ENCODE measurements around the gene ITCH.

The ITCH gene

DNA sequence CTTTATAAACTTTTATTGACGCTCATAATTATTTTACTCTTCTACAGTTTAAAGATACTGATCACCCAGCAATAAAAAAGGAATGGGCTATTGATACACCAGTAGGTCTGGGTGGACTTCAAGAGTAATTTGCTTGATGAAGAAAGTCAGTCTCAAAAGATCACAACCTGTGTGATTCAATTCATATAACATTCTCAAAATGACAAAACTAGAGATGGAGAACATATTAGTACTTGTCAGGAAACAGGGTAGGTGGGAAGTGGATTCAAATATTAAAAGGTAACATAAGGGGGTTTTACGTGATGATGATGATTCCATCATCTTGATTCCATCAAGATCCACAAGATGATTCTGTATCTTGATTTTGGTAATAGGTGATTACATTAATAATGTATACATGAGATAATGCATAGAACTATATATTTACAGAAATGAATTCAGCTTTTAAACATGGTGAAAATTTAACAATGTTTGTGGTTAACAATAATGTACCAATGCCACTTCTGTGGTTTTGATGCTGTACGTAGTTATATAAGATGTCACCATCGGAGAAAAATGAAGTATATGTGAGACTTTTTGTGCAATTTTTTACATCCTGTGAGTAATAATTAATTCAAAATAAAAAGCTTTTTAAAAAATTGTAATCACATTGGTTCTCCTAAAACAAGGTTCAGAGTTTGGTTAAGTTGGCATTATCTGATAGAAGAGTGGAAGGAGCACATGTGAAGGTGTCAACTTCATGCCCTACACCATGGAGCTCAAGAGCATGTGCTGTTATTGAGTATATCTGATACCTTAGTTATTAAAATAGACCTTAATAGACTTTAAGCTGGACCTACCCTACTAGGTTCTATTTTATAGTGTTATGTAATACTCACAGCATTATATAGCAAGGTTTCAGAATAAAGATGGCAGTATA is 86.9 kb downstream of the ITCH start:
- Histone ChIP-seq H3K36me3 (ENCODE audit: control insufficient read depth in 2 of 2, insufficient read depth in 1 of 2, low read length in 2 of 2) (peaks cover 27 to 77% of the 10 kb centered on the region in 2 experiments), H3K9me3 (ENCODE audit: control insufficient read depth, insufficient read depth, low read depth, low read length) (no peaks in the 10 kb centered on the region), H3K27ac (ENCODE audit: extremely low read depth, low read depth, low read length) (no peak overlapping the region), H3K4me3 (ENCODE audit: low read depth, low read length) (no peak overlapping the region), H3K4me1 (ENCODE audit: control insufficient read depth, insufficient read depth, low read length) (no peaks in the 10 kb centered on the region)
- CTCF ChIA-PET = interaction anchor here (0.6 to 2.5 kb wide), 5 partner anchors 23 to 137 kb away, joined by 3 to 9 read pairs (median 4); no protein-coding TSS in a partner anchor
- TF ChIP-seq ZNF549 (tag by site-specific recombination; IDR thresholded peaks at IDR 0.05) = no peak
- POLR2A ChIA-PET = no interaction called here

DNA sequence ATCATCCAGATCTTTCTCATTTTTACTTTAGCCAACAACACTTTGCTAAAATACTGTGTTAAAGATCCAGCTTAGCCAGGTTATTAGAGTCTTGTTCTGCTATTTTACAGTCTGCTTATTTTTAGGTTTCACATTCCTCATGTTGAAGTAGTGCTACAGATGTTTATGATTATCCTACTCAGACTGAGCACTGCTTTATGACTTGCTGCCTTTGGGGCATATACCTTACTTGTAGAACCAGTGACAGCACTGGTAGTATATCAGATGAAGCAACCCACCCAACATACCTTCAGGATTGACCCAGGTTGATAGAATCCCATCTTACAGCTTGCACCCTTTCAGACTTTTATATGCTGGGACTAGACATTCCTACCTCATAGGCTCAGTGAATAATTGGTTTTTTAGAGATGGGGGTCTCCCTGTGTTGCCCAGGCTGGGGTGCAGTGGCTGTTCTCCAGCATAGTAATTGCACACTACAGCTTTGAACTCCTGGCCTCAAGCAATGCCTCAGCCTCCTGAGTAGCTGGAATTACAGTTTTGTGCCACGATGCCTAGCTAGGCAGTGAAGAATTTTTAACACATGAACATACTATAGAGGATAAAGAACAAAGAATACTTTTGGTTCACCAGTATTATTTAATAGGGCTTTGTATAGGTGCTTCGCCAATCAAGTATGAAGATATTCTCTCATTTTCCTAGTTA is 89.4 kb downstream of the ITCH start:
- H3K4me1 ChIP-seq (ENCODE audit: control insufficient read depth, insufficient read depth, low read length) = no peaks in the 10 kb centered on the region
- peaks cover 30 to 72% of the 10 kb centered on the region in 2 experiments for H3K36me3 ChIP-seq (ENCODE audit: control insufficient read depth in 2 of 2, insufficient read depth in 1 of 2, low read length in 2 of 2)
- H3K4me3 ChIP-seq (ENCODE audit: low read depth, low read length) = no peak overlapping the region
- POLR2A ChIA-PET = no interaction called here
- TF ChIP-seq PATZ1 (tag by site-specific recombination; IDR thresholded peaks at IDR 0.05) = no peak
- TF ChIP-seq PRDM1 (tag by site-specific recombination; IDR thresholded peaks at IDR 0.05) = no peak
- no peak for TF ChIP-seq ZNF146 (tag by site-specific recombination; IDR thresholded peaks at IDR 0.05)
- no peak for TF ChIP-seq YY1 (tag by site-specific recombination; IDR thresholded peaks at IDR 0.05)
- TF ChIP-seq IKZF3 (tag by site-specific recombination; IDR thresholded peaks at IDR 0.05) = no peak
- no peak for TF ChIP-seq ZNF175 (tag by site-specific recombination; IDR thresholded peaks at IDR 0.05)
- H3K9me3 ChIP-seq (ENCODE audit: control insufficient read depth, insufficient read depth, low read depth, low read length) = no peaks in the 10 kb centered on the region
- CTCF ChIA-PET = interaction anchor here (1.0 to 3.2 kb wide), 2 partner anchors 70 to 139 kb away, joined by 4 to 13 read pairs; no protein-coding TSS in a partner anchor
- no peak overlapping the region for H3K27ac ChIP-seq (ENCODE audit: extremely low read depth, low read depth, low read length)

DNA sequence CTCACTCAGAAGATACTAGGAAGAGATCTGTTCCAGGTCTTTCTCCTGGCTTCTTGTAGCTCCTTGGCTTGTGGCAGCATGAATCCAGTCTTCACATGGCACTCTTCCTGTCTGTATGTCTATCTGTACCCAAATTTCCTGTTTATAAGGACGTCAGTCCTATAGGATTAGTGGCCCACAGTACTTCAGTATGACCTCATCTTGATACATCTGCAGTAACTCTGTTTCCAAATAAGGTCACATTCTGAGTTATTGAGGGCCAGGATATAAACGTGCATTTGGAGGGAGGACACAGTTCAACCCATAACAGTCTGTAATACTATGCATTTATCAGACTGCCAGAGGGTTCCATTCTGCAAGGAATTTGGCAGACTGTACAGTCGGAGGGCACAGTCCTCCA is 95.6 kb downstream of the ITCH start:
- ChIA-PET CTCF (interaction anchor here (0.6 to 0.7 kb wide), 2 partner anchors 354 to 981 kb away, joined by 3 read pairs; no protein-coding TSS in a partner anchor), POLR2A (interaction anchor here (0.5 kb wide), 1 partner anchor 57 kb away, joined by 3 read pairs; the partner anchor contains the start of gene DYNLRB1)
- Histone ChIP-seq H3K9me3 (ENCODE audit: control insufficient read depth, insufficient read depth, low read depth, low read length) (no peaks in the 10 kb centered on the region), H3K4me3 (ENCODE audit: low read depth, low read length) (no peak overlapping the region), H3K4me1 (ENCODE audit: control insufficient read depth, insufficient read depth, low read length) (no peaks in the 10 kb centered on the region), H3K27ac (ENCODE audit: extremely low read depth, low read depth, low read length) (no peak overlapping the region), H3K36me3 (ENCODE audit: control insufficient read depth in 2 of 2, insufficient read depth in 1 of 2, low read length in 2 of 2) (peaks cover 28 to 78% of the 10 kb centered on the region in 2 experiments)
- TF ChIP-seq ATF2 (tag by site-specific recombination; IDR thresholded peaks at IDR 0.05; ENCODE audit: low read depth) = peak; percentile 47; the same call in 1 of the 2 replicates
- no peak for TF ChIP-seq WT1 (tag by site-specific recombination; IDR thresholded peaks at IDR 0.05)
- no peak for TF ChIP-seq ZNF560 (tag by site-specific recombination; IDR thresholded peaks at IDR 0.05; ENCODE audit: borderline replicate concordance)
- TF ChIP-seq ZNF629 (tag by site-specific recombination; IDR thresholded peaks at IDR 0.05) = peak; percentile 55
- TF ChIP-seq ZNF221 (tag by site-specific recombination; IDR thresholded peaks at IDR 0.05; ENCODE audit: borderline replicate concordance) = no peak
- no peak for TF ChIP-seq ZNF654 (tag by site-specific recombination; IDR thresholded peaks at IDR 0.05; ENCODE audit: low read depth)
